HG02885 (cell line): ENCODE results near the gene FBXL14.

Experiments used
- ATAC-seq: cut with Tn5 transposase; IDR thresholded peaks from one replicate; pipeline ENCODE4 v1.9.1; 2021; ENCODE audit warnings: mild to moderate bottlenecking; ENCODE audit not compliant: unreplicated experiment, poor library complexity

The FBXL14 gene, protein sequence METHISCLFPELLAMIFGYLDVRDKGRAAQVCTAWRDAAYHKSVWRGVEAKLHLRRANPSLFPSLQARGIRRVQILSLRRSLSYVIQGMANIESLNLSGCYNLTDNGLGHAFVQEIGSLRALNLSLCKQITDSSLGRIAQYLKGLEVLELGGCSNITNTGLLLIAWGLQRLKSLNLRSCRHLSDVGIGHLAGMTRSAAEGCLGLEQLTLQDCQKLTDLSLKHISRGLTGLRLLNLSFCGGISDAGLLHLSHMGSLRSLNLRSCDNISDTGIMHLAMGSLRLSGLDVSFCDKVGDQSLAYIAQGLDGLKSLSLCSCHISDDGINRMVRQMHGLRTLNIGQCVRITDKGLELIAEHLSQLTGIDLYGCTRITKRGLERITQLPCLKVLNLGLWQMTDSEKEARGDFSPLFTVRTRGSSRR

DNA sequence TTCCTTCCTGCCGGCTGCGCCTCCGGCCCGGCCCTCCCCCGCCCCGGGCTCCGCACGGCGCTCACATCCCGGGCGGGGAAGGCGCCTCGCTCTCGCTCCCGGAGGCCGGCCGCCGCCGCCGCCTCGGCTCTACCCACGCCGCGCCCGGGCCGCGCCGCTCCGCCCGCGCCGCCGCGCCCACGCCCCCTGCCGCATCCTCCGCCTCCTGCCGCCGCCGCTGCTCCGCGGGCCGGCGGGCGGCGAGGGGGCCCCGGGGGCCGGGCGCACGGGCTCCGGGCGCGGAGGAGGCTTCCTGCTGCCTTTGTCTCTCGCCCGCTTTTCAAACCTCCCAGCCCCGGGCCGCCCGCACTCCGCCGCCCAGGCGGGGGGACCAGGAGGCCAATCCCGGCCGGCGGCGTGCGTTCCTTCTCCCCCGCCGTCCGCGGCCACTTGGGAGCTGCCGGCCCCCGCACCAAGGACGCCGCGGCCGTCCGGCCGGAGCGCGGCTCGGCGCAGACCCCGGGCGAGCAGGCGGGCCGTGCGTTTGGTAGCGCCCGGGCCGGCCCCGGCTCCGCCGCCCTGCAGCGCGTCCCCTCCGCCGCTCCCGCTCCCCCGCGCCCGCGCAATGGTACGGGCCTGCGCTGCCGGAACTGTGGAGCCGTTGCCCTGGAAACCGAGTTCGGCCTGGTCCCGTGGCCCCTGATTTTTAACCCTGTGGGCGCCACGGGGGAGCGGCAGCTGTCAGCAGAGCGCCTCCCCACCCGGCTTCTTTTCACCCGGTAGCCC, at the start of gene FBXL14:
Gene FBXL14, minus strand, starts transcription at position 321 of the 765 bp plus-strand sequence. CDS start 515 bp downstream, outside the sequence.
- peak; percentile 65 for ATAC-seq

DNA sequence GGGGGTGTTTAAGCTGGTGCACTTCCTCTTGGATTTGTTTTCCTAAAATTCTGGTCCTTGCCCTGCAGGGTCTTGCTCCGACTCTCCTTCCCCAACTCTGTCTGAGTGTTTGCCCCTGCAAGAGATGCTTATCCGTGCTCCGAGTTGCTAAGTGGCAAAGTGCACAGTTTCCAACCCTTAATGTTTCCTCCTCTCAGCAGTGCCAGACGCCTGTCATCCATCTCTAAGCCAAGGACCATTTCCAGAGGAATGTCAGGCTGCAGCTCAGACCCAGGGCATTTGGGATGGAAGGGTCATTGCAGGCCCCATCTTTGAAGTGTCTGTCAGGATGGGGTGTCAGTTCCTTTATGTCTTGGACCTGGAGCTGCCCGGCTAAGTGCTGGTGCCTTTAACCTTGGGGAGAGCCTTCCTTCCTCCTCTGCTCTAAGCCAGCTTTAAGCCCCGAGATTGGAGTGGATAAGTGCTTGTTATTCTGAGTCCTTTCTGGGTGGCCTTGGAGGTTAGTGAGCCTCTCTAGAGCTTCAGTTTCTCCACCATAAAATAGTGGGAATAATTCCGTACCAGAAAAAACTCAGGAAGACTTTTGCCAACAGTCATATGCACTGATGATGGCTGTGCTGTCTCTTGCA, 49.6 kb upstream of the FBXL14 start:
- no peak for ATAC-seq

DNA sequence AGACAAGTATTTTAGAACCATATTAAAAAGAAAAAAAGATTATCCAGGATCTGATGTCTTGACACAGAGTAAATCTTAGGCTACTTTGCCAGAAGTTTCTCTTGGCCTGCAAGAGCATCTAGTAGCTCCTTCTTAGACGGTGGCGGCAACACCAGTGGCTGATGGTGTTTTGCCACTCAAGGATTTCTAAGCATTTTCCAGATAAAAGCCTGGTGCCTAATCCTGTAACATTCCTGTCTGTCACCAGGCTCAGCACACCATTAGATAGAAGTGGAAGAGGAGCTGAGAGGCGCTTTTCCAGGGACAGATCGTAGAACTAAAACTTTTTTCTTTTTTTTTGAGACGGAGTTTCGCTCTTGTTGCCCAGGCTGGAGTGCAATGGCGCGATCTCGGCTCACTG, 48.7 kb upstream of the FBXL14 start:
- ATAC-seq, result no peak

DNA sequence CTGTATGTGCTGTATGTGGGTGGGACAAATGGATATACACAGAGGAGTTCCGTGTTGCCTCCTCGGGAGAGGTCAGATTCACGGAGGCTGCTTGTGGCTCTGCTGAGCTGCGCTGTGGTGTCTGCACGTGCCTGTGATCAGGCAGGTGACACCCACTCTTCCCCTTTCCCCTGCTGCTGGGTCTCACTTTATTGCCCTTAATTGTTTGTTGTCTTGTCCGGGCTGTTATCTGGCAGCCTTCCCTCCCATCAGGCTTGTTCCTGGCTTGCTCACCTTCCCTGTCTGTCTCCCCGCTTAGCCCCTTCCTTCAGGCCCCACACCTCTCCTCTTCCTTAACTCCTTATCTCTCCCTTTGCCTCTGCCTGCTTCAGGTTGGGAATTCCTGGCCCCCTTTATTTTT, 48.1 kb upstream of the FBXL14 start:
- no peak for ATAC-seq

DNA sequence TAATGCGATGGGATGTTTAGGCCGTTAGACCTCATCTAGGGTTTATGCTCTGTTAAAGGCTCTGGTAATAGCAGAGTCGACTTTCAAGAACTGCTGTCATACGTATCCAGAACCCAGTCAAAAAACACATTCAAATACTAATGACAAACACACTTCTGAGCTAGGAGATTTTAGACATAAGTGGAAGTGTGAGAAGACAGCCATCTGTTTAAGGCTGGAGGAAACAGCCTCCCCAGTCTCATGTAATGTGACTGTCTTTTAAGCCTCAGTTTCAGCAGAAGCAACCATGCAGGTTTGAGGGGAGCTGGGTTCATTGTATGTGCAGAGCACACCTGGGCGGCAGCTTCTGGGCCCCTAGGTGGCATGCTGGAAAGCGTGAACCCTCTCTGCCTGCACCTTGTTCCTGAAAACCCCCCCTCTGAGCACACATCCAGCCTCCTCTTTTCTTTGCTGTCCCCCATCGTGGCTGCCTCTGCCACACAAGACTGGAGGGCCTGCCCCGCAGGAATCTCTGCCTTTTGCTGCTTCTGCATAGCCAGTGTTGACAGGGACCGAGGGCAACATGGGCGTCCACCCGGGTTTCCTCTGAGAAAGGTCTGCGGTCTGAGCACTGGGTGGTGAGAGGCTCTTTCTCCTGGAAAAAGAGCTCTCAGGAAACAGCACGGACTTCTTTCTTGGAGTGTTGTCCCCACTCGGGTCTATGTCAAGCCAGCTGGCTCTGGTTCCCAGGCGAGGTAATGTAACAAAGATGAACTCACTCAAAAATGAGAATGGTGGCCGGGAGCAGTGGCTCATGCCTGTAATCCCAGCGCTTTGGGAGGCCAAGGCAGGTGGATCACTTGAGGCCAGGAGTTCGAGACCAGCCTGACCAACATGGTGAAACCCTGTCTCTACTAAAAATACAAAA, 46.2 kb upstream of the FBXL14 start:
- ATAC-seq, result no peak

DNA sequence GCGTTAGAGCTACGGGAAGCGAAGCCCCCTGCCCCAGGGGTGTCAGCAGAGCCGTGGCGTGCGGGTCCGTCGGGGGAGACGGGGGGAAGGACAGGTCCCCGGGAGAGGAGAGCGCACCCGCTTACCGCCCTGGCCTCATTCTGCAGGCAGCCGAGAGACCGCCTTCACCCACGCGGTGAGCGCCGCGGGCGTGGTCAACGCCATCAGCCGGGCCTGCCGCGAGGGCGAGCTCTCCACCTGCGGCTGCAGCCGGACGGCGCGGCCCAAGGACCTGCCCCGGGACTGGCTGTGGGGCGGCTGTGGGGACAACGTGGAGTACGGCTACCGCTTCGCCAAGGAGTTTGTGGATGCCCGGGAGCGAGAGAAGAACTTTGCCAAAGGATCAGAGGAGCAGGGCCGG, 45.2 kb upstream of the FBXL14 start:
- no peak for ATAC-seq

DNA sequence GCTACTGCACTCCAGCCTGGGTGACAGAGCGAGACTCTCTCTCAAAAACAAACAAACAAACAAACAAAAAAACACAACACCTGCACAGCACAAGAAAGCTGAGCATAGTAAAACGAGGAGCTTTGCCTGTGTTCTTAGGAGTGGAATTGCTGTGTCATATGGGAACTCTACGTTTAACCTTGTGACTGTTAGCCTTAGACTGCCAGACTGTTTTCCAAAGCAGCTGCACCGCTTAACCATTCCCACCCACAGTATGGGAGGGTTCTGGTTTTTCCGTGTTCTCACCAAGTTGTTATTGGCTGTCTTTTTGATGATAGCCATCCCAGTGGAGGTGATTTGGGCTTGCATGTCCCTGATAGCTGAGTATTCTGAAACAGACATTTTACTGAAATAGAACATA, 43.8 kb upstream of the FBXL14 start:
- no peak for ATAC-seq

DNA sequence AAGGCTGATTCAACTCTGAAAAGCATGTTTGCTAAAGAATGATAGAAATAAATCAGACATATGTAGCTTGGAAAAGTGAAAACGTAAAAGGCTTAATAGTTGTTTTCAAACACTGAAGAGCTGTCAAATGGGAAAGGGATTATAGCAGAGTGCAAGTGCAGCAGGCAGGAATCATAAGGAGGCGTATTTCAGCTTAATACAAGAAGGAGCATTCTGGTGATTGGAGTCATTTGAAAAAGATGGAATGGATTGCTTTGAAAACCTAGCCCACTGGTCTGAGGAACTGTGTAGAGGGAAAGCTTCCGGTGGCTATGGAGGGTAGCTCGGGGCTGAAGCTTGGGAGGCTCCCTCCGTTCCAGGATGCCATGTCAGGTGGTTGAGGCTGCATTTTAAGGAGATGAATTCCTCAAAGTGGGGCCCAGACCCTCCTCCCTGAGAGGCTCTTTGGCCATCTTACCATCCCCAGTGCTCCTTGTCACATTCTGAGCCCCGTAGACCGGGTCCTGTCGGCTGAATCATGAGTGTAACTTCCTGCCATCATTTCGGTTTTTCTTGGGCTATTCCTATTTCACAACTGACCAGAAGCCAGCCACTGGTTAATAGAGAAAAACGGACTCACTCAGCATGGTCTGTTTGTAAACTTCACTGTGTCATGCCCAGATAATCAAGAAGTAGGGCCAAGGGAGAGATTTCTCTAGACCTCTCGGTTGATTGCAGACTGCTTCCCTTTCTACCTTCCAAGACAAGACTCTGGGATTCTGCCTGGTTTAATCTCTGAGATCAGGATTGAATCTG, 41.1 kb upstream of the FBXL14 start:
- no peak for ATAC-seq

DNA sequence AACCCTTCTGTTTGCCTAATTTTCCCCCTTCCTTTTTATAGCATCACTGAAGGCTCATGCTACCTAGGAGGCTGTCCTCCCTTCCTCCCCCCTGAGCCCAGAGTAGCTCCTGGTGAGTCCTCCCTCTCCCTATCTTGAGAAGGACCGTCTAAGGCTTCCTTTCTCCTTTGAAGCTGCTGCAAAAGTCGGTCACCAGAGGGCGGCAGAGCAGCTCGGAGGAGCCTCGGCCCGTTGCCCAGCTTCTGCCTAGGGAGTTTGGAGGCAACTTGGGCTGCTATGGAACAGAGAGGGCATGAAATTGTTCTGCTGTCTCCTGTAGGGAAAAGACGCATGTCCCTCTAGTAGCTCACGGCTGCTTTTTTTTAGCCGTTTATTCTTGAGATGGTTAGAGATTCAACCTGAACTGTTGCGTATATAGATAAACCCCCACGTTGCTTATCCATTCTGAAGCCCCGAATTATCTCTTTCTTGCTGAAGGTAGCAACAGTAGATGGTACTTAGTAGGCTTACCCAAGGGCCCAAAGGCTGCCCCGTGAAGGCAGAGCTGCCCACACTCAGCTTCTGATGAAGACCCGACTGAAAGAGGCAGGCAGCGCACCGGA, 40.3 kb upstream of the FBXL14 start:
- no peak for ATAC-seq

DNA sequence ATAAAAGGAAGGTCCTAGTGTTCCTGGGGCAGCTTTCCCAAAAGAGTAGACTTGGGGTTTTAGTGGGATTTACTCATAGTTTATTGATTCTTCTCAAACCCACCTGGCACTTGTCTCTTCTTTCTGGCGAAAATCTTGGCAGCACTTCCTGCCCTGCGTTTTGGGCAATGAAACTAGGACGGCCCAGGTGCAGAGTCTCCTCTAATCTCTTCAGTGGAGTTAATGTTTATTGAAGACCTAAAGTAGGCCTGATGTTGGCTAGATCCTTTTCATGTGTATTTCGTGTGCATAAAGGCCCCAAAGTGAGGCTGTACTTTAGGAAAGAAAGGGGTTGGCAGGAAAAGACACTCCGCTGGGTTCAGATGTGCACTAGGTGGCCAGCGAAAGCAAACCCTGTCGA, 39.8 kb upstream of the FBXL14 start:
- ATAC-seq, result no peak

DNA sequence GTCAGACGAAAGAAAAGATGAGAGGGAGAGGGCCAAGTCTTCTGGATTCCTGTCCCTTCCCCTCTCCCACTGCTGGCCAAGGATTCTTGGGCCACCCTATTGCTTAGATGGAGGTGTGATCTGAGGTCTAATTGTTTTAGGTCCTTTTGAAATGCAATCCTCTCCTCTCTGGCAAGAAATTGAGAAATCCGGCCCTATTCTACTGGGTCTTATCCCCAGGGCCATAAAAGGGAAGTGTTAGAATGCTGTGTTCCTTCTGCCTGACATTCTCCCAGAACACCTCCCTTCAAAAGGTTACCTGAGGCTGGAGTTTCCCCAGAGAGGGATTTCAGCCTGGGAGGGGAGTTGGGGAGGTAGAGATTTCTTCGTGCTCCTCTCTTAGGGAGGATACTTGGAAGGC, 39.1 kb upstream of the FBXL14 start:
- ATAC-seq, result no peak

DNA sequence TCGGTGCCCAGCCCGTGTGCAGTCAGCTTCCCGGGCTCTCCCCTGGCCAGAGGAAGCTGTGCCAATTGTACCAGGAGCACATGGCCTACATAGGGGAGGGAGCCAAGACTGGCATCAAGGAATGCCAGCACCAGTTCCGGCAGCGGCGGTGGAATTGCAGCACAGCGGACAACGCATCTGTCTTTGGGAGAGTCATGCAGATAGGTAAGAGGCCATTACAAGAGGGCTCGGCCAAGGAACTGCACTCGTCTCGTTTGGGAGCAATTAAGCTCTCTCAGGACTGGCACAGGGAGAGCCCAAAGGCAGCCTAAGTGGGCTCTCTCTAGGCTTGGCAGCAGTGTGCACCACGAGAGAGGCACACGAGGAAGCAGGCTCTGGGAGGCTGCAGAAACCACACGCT, 38.3 kb upstream of the FBXL14 start:
- ATAC-seq, result no peak

DNA sequence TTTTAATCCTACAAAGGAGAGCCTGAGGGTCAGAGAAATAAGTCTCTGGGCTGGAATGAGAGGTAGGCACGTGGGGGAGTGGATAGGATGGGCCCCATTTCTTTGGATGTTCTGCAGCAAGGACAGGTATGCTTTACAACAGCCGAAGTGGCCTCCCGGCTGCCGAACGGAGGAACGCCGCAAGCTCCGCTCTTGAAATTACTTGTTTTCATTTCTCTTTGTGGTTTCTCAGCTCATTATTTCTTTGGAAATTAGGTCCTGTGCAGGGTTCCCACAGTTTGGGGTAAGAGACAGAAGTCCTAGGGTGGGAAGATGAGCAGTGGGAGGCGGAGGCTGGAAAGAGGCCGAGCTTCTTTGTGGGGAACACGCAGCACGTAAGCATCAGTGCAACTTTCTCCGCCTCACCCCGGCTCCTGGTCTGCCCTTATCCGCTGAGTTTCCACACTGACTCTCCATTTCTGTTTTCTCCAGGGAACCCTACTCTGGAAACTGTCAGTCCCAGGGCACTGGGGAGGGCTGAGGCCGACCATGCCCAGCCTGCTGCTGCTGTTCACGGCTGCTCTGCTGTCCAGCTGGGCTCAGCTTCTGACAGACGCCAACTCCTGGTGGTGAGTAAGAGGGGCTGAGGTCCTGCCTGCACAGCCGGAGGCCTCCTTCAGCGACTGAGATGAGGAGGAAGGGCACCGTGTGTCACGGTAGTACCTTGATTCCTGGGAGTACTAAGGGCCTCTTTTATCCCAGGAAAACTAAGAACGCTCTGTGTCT, 36.6 kb upstream of the FBXL14 start:
- ATAC-seq, result no peak

DNA sequence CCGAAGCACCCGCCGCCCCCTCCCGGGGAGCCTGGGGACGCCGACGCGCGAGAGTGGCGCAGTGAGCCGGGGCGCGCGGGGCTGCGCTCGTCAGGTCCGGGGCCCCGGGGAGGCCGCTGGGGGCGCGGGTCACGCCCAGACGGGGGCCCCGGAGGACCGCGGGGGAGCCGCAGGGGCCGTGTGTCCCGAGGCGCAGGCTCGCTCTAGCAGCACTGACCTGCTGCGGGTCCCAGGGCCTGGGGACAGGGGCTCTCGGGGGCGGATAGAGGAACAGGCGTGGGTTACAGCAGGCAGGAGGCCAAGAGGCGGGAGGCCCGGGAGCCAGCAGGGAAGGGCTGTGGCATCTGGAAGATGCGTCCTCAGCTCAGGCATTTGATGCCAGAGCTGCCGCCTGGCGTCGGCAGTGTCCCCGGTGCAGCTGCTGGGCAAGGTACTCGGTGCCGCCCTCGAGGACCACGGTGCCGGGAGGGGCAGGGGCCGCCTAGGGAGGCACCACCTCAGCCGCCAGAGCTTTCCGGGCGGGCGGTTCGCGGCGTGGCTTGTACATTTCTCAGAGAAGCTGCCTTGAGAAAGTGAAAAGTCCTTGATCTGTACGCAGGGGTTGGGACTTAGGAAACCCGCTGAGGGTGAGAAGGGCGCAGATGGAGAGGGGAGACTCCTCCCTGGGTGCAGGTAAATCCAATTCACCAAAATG, 35.9 kb upstream of the FBXL14 start:
- no peak for ATAC-seq

DNA sequence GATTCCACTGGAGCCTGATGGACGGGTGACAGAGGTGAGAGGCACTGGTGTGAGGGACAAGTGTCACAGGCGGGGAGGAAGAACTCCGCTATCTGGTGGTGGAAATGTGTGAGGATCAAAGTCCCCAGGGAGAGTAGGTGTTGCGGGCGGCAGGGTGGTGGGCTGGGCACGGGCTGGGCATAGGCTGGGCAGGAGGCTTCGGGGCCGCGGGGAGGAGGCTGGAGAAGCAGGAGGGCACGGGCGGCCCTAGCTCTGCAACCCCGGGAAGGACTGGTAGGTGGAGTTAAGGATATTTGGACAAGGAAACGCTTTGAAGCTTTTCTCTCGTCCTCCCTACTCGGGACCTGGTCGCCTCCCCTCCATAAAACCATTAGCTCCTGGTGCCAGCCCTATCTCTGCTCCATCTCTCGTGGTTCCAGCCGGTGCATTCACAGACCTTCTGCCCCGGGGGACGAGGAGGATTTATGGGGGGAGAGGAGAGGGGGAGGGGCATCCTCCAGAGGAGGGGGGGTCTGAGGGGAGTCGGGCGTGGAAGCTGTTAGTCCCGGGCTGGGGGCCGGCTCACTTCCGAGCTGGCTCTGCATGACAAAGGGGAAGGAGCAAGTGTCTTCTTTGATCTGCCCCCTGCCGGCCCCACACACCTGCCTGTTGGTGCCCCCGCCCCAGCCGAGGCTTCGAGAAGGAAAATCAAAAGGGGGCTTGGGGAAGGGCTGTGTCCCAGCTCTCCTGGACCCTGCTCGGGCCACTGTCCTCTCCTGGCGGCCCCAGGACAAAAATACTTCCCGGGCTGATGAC, 35.2 kb upstream of the FBXL14 start:
- ATAC-seq, result no peak

DNA sequence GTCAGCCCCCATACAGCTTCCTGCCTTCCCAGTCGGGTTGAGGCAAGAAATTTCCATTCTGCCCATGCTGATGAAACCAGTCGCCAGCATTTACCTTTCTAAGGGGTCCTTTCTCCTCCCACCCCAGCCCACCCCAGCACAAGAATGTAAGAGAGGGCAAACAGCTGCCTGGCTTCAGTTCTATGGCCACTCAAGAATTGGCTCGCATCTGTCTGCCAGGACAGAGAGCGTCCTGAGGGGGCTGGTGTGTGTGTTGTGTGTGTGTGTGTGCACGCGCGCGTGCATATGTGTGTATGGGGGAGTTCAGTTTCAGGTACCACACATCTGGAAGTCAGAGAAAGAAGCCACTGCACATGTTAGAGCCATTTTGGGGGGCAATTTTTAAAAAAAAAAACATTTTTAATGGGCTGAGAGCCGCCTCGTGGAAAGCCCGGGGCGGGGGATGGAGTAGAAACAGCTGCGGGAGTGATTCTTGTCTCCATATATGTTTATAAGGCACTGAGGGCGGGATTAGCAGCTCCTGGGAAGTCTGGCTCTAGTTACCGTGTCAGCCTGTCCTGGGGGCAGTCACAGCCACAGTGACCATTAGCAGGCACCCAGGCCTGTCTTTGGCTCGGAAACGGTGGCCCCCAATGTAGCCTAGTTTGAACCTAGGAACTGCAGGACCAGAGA, 34.4 kb upstream of the FBXL14 start, which contains the start of gene WNT5B:
Gene WNT5B, plus strand, starts transcription at position 566 of the 672 bp plus-strand sequence. CDS start 2,124 bp downstream, outside the sequence.
- ATAC-seq, result no peak
